ENCODE results near the gene RTN4. TPM values are rescaled to one million over a fixed set of nuclear protein-coding genes. Genes with fewer than 3 reads are reported as not detected.
"Not testable (repeated sequence)": the region's sequence is repeated elsewhere in the genome, so short reads cannot be mapped to it uniquely, and the experiment has no call there.

Gene RTN4
- total RNA-seq, 2 experiments from 2014 or later, result 96.7 to 97.5 TPM

- intact Hi-C loops (cut with micrococcal nuclease), result loop anchor here (2.0 kb wide), 1 partner anchor 14 kb away; no protein-coding TSS in a partner anchor
- no peaks in the 10 kb centered on the region for H3K9me3 Mint-ChIP-seq
- DNase-seq, result no peak
- peaks cover 67% of the 10 kb centered on the region for H3K4me1 Mint-ChIP-seq (ENCODE audit: low read depth)
- ChIA-PET CTCF (no interaction called here), POLR2A (interaction anchor here (0.5 kb wide), 1 partner anchor 232 kb away, joined by 3 read pairs; no protein-coding TSS in a partner anchor)
- no peaks in the 10 kb centered on the region for H3K27me3 Mint-ChIP-seq
- peaks cover 5% of the 10 kb centered on the region for H3K36me3 Mint-ChIP-seq
- no peak overlapping the region for H3K27ac Mint-ChIP-seq
- no peak overlapping the region for H3K4me3 Mint-ChIP-seq
Observed at GRCh38 chr2:54999182-54999581, 51.1 kb downstream of the RTN4 start.

GRCh38 chr2:54997826-54998225 lies 52.4 kb downstream of the RTN4 start:
- H3K4me3 Mint-ChIP-seq, result no peak overlapping the region
- intact Hi-C loops (cut with micrococcal nuclease), result loop anchor here (2.0 kb wide), 1 partner anchor 15 kb away; no protein-coding TSS in a partner anchor
- no peaks in the 10 kb centered on the region for H3K9me3 Mint-ChIP-seq
- ChIA-PET POLR2A (no interaction called here), CTCF (no interaction called here)
- H3K4me1 Mint-ChIP-seq (ENCODE audit: low read depth), result peaks cover 66% of the 10 kb centered on the region
- no peaks in the 10 kb centered on the region for H3K27me3 Mint-ChIP-seq
- no peak for DNase-seq
- no peak overlapping the region for H3K27ac Mint-ChIP-seq
- peaks cover 5% of the 10 kb centered on the region for H3K36me3 Mint-ChIP-seq

- Mint-ChIP-seq H3K27me3 (no peaks in the 10 kb centered on the region), H3K9me3 (no peaks in the 10 kb centered on the region), H3K36me3 (peaks cover 5% of the 10 kb centered on the region), H3K4me3 (no peak overlapping the region), H3K27ac (no peak overlapping the region), H3K4me1 (ENCODE audit: low read depth) (peaks cover 60% of the 10 kb centered on the region)
- DNase-seq, result no peak
- CTCF ChIA-PET, result no interaction called here
- POLR2A ChIA-PET, result no interaction called here
- intact Hi-C loops (cut with micrococcal nuclease), result no loop called here
Observed at GRCh38 chr2:54995553-54995952, 54.7 kb downstream of the RTN4 start.

- H3K27me3 Mint-ChIP-seq; CTCF ChIA-PET; DNase-seq; H3K4me3 Mint-ChIP-seq; H3K9me3 Mint-ChIP-seq; POLR2A ChIA-PET; H3K27ac Mint-ChIP-seq; intact Hi-C loops (cut with micrococcal nuclease): not testable (repeated sequence)
- Mint-ChIP-seq H3K36me3 (peaks cover 16% of the 10 kb centered on the region), H3K4me1 (ENCODE audit: low read depth) (peaks cover 30% of the 10 kb centered on the region)
Observed at GRCh38 chr2:54990694-54991093, 59.6 kb downstream of the RTN4 start.

- intact Hi-C loops (cut with micrococcal nuclease), result no loop called here
- H3K27ac Mint-ChIP-seq, result no peak overlapping the region
- POLR2A ChIA-PET, result no interaction called here
Observed at GRCh38 chr2:54988612-54989011, 61.6 kb downstream of the RTN4 start.

GRCh38 chr2:54986264-54986663 lies 64.0 kb downstream of the RTN4 start:
- no peak overlapping the region for H3K4me3 Mint-ChIP-seq
- DNase-seq, result no peak
- no peaks in the 10 kb centered on the region for H3K27me3 Mint-ChIP-seq
- H3K9me3 Mint-ChIP-seq, result no peaks in the 10 kb centered on the region
- intact Hi-C loops (cut with micrococcal nuclease), result no loop called here
- H3K27ac Mint-ChIP-seq, result no peak overlapping the region
- ChIA-PET POLR2A (no interaction called here), CTCF (no interaction called here)
- peaks cover 26% of the 10 kb centered on the region for H3K4me1 Mint-ChIP-seq (ENCODE audit: low read depth)
- H3K36me3 Mint-ChIP-seq, result peaks cover 30% of the 10 kb centered on the region

More at GRCh38 chr2:54988612-54989011, 61.6 kb downstream of the RTN4 start:
- no peaks in the 10 kb centered on the region for H3K9me3 Mint-ChIP-seq
- peaks cover 32% of the 10 kb centered on the region for H3K4me1 Mint-ChIP-seq (ENCODE audit: low read depth)
- CTCF ChIA-PET, result no interaction called here
- peaks cover 18% of the 10 kb centered on the region for H3K36me3 Mint-ChIP-seq
- H3K4me3 Mint-ChIP-seq, result no peak overlapping the region
- no peaks in the 10 kb centered on the region for H3K27me3 Mint-ChIP-seq
- no peak for DNase-seq

DNA sequence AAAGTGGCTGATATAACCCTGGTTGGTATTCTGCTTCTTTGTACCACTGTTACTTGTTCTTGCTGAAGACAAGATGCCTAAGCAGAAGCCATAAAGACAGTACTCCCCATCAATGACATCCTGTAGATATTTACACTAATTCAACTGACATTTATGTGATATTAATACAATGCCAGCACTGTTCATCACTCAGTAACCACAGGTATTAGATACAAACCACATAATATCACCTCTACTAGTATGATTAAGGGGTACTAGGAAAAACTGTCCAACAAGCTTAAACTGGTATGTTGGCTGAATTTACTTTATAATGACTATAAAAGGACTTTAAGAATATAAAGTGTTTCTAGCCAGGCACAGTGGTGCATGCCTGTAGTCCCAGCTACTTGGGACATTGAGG lies 65.8 kb downstream of the RTN4 start:
- Mint-ChIP-seq H3K27me3 (no peaks in the 10 kb centered on the region), H3K9me3 (no peaks in the 10 kb centered on the region), H3K4me1 (ENCODE audit: low read depth) (peaks cover 34% of the 10 kb centered on the region), H3K4me3 (no peak overlapping the region), H3K36me3 (peaks cover 30% of the 10 kb centered on the region), H3K27ac (no peak overlapping the region)
- intact Hi-C loops (cut with micrococcal nuclease), result no loop called here
- CTCF ChIA-PET, result interaction anchor here (1.3 kb wide), 1 partner anchor 30 kb away, joined by 3 read pairs; no protein-coding TSS in a partner anchor
- POLR2A ChIA-PET, result no interaction called here
- DNase-seq, result no peak

GRCh38 chr2:54983345-54984220 lies 66.7 kb downstream of the RTN4 start:
- H3K27me3 Mint-ChIP-seq, result no peaks in the 10 kb centered on the region
- peaks cover 29% of the 10 kb centered on the region for H3K36me3 Mint-ChIP-seq
- no peak overlapping the region for H3K27ac Mint-ChIP-seq
- H3K9me3 Mint-ChIP-seq, result no peaks in the 10 kb centered on the region
- H3K4me3 Mint-ChIP-seq, result no peak overlapping the region
- peaks cover 33% of the 10 kb centered on the region for H3K4me1 Mint-ChIP-seq (ENCODE audit: low read depth)
- intact Hi-C loops (cut with micrococcal nuclease), result no loop called here
- ChIA-PET POLR2A (no interaction called here), CTCF (no interaction called here)
- DNase-seq, result no peak

GRCh38 chr2:54981385-54981784 lies 68.9 kb downstream of the RTN4 start:
- intact Hi-C loops (cut with micrococcal nuclease), result no loop called here
- ChIA-PET CTCF (no interaction called here), POLR2A (no interaction called here)
- Mint-ChIP-seq H3K27ac (no peak overlapping the region), H3K4me3 (no peak overlapping the region), H3K4me1 (ENCODE audit: low read depth) (peaks cover 48% of the 10 kb centered on the region), H3K27me3 (no peaks in the 10 kb centered on the region), H3K9me3 (no peaks in the 10 kb centered on the region), H3K36me3 (peaks cover 25% of the 10 kb centered on the region)
- no peak for DNase-seq

DNA sequence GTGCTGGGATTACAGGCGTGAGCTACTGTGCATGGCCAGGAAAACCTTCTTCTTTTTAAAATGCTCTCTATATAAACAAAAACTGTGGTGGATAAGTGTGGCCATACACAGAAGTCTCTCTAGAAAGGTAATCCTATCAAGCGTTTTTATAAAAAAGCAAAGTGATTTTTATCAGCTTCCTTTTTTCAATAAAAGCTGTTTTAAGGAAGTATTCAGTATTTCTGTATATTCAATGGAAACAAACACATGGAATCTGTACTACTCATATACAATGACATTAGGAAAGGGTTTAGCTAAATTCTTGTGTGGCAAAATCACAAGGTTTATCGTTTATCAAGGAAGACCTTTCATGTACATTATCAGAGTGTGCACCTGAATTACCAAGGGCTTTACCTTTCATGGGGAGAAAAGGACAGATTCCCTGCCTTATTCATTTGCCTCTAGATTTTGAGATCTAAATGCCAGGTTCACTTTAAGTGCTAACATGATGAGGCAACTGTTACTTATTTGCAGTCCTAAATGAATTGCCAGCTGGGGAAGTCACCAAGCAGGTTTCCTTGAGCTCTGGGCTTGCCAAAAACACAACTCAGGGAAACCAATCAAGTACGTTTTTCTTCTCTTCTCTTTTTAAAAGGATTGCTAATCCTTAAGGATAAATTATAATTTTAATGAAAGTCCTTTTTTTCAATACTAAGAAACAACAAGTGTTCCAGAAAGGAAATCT lies 70.8 kb downstream of the RTN4 start:
- ChIA-PET CTCF (no interaction called here), POLR2A (interaction anchor here (0.9 kb wide), 1 partner anchor 19 kb away, joined by 5 read pairs; no protein-coding TSS in a partner anchor)
- Mint-ChIP-seq H3K9me3 (no peaks in the 10 kb centered on the region), H3K27ac (no peak overlapping the region), H3K36me3 (peaks cover 15% of the 10 kb centered on the region), H3K27me3 (no peaks in the 10 kb centered on the region), H3K4me3 (no peak overlapping the region), H3K4me1 (ENCODE audit: low read depth) (peaks cover 44% of the 10 kb centered on the region)
- DNase-seq, result no peak
- intact Hi-C loops (cut with micrococcal nuclease), result no loop called here

- DNase-seq, result no peak
- peaks cover 34% of the 10 kb centered on the region for H3K4me1 Mint-ChIP-seq (ENCODE audit: low read depth)
- H3K27ac Mint-ChIP-seq, result no peak overlapping the region
- H3K9me3 Mint-ChIP-seq, result no peaks in the 10 kb centered on the region
- H3K36me3 Mint-ChIP-seq, result peaks cover 10% of the 10 kb centered on the region
- ChIA-PET POLR2A (no interaction called here), CTCF (interaction anchor here (0.6 kb wide), 2 partner anchors 312 to 680 kb away, joined by 3 read pairs; no protein-coding TSS in a partner anchor)
- no peak overlapping the region for H3K4me3 Mint-ChIP-seq
- no peaks in the 10 kb centered on the region for H3K27me3 Mint-ChIP-seq
- intact Hi-C loops (cut with micrococcal nuclease), result no loop called here
Observed at GRCh38 chr2:54977149-54977548, 73.1 kb downstream of the RTN4 start.

DNA sequence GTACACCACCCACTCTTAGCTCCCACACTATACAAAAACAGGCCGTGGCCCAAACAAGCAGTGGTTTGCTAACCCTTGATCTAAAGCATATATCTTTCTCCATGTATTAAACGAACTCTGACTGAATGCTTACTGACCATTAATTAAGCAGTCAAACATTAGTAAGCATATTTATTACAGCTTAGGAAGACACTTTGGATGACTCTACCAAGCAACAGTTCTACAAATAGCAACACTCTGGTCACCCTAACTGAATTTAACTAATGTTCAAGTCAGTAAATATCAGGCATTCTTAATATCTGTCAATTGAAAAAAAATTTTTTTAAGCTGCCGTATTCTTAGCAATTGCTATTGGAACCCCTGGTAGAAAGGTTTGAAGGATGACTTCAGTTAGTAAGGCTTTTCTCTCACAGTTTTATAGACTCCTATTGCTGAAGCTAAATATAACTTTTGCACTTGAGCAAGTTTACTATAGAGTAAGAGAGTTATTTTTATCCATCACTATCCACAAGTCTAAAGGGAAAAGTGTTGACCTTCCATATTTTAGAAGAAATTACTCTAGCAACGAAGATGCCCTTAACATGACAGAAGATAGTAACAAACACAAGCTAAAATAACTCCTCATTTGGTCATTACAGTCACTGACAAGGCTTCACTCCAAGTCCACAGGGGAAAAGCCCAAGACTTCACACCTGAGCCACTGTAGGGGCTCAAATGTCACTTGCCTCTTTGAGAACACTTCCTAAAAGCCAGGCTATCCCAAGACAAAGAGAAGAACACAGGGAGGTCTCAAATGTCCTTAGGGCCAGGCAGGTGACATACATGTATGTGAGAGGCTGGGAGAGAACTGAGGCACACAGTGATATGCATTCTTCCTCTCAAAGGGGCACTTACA lies 74.4 kb downstream of the RTN4 start:
- ChIA-PET CTCF (interaction anchor here (1.0 kb wide), 2 partner anchors 60 to 193 kb away, joined by 3 read pairs; no protein-coding TSS in a partner anchor), POLR2A (no interaction called here)
- DNase-seq, result no peak
- H3K27me3 Mint-ChIP-seq, result no peaks in the 10 kb centered on the region
- peaks cover 5% of the 10 kb centered on the region for H3K36me3 Mint-ChIP-seq
- intact Hi-C loops (cut with micrococcal nuclease), result no loop called here
- H3K9me3 Mint-ChIP-seq, result no peaks in the 10 kb centered on the region
- H3K4me3 Mint-ChIP-seq, result no peak overlapping the region
- no peak overlapping the region for H3K27ac Mint-ChIP-seq
- H3K4me1 Mint-ChIP-seq (ENCODE audit: low read depth), result peaks cover 30% of the 10 kb centered on the region
